Measurements from ENCODE around the gene SPEG.
"Not testable (repeated sequence)": the region's sequence is repeated elsewhere in the genome, so short reads cannot be mapped to it uniquely, and the experiment has no call there.

SPEG gene

GRCh38 chr2:219405451-219405850 is 29.2 kb upstream of the SPEG start:
- no peak for DNase-seq (ENCODE audit: low spot score)

GRCh38 chr2:219405958-219406860 is 28.4 kb upstream of the SPEG start:
- DNase-seq (ENCODE audit: low spot score): no peak

GRCh38 chr2:219406861-219407230 is 27.8 kb upstream of the SPEG start:
- no peak for DNase-seq (ENCODE audit: low spot score)

- DNase-seq (ENCODE audit: low spot score): not testable (repeated sequence)
These were observed 27.3 kb upstream of the SPEG start for GRCh38 chr2:219407343-219407742.

- DNase-seq (ENCODE audit: low spot score): no peak
These were observed 26.4 kb upstream of the SPEG start for GRCh38 chr2:219408204-219408603.

GRCh38 chr2:219408631-219409030 is 26.0 kb upstream of the SPEG start:
- DNase-seq (ENCODE audit: low spot score): no peak

- no peak for DNase-seq (ENCODE audit: low spot score)
These were observed 25.0 kb upstream of the SPEG start for GRCh38 chr2:219409619-219410018.

- no peak for DNase-seq (ENCODE audit: low spot score)
These were observed 24.3 kb upstream of the SPEG start for GRCh38 chr2:219410390-219410789.

DNA sequence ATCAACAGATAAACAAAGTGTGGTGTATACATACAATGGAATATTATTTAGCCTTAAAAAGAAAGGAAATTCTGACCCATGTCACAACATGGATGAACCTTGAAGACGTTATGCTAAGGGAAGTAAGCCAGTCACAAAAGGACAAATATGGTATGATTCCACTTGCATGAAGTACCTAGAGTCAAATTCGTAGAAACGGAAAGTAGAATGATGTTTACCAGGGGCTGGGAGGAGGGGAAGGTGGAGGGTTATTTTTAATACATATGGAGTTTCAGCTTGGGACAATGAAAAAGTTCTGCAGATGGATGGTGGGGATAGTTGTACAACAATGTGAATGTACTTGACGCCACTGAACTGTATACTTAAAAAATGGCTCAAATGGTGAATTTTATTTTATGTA is 19.8 kb upstream of the SPEG start:
- no peak for DNase-seq (ENCODE audit: low spot score)

- no peak for DNase-seq (ENCODE audit: low spot score)
These were observed 18.9 kb upstream of the SPEG start for GRCh38 chr2:219415580-219416234.

DNA sequence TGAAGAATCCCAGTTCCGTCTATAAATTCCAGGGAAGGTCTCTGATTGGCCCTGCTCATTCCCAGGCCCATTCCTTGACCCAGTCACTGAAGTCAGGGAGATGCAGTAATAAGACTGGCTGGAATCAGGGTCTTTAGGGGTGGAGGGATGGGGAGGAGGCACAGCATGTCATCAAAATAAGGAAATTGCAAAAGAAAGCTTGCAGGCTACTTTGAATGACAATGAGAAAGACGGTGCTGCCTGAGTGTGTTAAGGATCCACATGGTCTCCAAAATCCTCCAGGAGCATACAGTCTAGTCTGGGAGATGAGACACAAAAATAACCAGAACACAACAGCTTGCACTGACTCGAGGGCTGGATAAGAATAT is 18.4 kb upstream of the SPEG start:
- no peak for DNase-seq (ENCODE audit: low spot score)

DNA sequence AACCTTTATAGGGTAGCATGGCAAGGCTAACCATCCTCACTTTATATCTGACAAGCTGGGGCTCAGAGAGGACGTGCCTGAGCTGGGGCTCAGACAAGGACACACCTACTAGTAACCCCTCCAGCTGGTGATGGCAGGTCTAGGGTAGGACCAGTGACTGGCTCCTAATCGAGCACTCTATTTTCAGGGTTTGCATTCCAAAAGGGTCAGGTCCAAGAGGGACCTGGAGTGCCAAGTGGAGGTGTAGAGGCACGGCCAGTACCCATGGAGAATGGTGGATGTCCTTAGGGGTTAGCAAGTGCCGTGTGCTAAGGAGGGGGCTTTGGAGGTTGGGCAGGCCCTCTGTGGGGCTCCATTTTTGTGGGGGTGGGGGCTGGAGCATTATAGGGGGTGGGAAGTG is 17.7 kb upstream of the SPEG start:
- no peak for DNase-seq (ENCODE audit: low spot score)

DNA sequence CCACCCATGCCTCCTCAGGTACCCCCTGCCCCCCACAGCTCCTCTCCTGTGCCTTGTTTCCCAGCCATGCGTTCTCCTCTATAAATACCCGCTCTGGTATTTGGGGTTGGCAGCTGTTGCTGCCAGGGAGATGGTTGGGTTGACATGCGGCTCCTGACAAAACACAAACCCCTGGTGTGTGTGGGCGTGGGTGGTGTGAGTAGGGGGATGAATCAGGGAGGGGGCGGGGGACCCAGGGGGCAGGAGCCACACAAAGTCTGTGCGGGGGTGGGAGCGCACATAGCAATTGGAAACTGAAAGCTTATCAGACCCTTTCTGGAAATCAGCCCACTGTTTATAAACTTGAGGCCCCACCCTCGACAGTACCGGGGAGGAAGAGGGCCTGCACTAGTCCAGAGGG is 17.3 kb upstream of the SPEG start:
- no peak for DNase-seq (ENCODE audit: low spot score)

DNA sequence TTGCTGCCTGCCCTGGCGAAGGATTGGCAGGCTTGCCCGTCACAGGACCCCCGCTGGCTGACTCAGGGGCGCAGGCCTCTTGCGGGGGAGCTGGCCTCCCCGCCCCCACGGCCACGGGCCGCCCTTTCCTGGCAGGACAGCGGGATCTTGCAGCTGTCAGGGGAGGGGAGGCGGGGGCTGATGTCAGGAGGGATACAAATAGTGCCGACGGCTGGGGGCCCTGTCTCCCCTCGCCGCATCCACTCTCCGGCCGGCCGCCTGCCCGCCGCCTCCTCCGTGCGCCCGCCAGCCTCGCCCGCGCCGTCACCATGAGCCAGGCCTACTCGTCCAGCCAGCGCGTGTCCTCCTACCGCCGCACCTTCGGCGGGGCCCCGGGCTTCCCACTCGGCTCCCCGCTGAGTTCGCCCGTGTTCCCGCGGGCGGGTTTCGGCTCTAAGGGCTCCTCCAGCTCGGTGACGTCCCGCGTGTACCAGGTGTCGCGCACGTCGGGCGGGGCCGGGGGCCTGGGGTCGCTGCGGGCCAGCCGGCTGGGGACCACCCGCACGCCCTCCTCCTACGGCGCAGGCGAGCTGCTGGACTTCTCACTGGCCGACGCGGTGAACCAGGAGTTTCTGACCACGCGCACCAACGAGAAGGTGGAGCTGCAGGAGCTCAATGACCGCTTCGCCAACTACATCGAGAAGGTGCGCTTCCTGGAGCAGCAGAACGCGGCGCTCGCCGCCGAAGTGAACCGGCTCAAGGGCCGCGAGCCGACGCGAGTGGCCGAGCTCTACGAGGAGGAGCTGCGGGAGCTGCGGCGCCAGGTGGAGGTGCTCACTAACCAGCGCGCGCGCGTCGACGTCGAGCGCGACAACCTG is 16.3 kb upstream of the SPEG start, which contains the start of gene DES:
DES (plus strand) TSS at position 223 of the 857 bp plus-strand sequence; CDS start at position 309, 86 bp downstream.
- DNase-seq (ENCODE audit: low spot score): no peak

DNA sequence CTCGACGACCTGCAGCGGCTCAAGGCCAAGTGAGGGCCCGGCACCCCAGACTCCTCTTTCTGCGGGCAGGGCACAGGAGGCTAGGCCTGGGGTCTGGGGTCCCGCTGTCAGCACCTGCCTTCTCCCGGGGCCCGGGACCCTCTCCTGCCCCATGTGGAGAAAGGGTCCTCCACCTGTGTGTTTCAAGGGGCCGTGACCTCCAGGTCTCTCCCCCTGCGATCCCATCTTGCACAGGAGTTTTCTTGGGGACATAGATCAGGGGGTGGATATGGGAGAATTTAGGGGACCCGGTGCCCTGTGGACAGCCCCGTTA is 15.7 kb upstream of the SPEG start:
- no peak for DNase-seq (ENCODE audit: low spot score)

DNA sequence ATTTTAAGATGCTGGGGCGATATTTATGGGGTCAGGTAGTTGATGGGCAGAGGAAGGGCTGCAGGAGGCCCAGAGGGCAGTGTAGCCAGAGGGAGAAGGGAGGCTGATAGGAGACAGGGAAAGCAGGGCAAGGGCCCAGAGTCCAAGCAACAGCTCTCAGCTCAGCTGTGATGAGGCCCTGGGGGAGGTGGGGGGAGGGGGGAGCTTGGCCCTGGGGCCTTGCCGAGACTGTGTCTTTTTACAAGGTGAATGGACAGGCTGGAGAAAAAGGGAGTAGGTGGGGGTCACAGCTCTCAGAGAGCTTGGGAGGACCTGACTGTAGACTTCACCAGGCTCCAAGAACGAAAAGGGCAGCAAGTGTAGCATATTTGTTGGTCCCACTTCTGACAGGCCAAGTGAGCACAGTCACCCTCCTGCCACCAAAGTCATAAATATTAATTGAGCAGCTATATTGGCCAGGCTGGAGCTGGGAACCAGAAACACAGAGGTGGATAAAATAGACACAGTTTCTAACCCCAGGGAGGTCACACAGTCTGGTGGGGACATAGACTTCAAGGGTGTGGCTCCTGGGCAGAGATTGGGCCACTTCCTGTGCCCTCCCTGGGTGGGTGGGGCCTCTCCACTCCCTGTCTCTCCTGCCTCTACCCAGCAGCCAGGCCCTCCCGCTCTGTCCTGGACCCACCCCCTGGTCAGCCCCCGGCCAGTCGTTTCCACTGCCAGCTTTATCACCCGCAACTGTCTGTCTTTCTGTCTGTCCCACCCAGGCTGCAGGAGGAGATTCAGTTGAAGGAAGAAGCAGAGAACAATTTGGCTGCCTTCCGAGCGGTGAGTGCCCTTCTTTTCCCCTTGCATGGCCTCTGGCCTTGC is 15.1 kb upstream of the SPEG start:
- no peak for DNase-seq (ENCODE audit: low spot score)

- no peak for DNase-seq (ENCODE audit: low spot score)
These were observed 14.0 kb upstream of the SPEG start for GRCh38 chr2:219420687-219421086.

DNA sequence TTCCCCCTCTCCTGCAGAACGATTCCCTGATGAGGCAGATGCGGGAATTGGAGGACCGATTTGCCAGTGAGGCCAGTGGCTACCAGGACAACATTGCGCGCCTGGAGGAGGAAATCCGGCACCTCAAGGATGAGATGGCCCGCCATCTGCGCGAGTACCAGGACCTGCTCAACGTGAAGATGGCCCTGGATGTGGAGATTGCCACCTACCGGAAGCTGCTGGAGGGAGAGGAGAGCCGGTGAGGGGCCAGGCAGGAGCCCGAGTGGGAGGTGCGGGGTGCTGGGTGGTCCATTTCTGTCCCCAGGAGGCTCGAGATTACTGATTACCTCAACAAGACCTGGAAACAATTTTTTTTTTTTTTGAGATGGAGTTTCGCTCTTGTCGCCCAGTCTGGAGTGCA is 13.3 kb upstream of the SPEG start:
- no peak for DNase-seq (ENCODE audit: low spot score)

DNA sequence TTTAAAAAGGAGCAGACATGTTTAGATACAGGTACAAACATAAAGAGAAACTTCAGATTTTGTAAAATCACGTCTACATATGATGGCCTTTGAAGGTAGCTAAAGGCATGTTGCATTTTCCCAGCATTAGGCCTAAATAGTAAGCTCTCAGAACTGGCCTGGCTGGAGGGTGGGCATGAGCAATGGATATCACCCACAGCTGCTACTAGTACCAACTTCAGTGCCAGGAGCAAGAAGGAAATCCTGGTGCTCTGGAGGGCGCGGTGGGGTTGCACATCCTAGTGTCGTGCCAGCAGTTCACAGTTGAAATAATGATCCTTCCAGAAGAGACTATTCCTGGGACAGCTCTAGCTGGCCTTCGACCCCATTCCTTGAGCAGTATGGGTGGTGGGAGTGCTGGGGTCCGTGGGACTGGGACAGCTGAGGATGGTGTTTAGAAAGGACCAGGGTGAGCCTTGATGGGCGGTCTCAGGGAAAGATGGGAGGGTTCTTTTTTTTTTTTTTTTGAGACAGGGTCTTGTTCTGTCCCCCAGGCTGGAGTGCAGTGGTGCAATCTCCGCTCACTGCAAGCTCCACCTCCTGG is 11.6 kb upstream of the SPEG start:
- no peak for DNase-seq (ENCODE audit: low spot score)

DNA sequence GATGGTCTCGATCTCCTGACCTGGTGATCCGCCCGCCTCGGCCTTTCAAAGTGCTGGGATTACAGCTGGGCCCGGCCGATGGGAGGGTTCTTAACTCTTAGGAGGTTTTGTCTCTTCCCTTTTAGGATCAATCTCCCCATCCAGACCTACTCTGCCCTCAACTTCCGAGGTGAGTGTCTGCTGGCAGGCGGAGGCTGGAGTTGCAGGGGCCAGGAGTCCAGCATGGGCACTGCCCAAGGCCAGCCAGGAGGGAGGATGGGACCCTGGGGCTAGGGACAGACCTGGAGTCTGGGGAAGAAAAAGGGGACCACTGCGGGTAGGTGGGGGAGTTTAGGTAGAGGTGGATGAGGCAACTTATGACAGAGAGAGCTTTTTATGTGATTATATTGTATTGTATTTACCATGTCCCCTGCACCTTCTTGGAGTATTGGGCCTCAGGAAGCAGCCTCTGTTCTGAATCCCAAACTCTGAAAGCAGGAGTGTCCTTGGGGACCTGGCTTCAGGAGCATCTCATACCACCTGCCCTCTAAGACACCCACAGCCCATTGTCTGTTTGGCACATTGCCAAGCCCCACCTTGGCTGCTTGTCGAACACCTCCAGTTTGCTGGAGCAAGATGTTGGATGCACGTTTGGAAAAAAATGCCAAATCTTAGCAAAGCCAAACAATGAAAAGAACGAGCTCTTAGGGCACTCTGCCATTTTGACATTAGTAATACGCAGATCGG is 10.8 kb upstream of the SPEG start:
- DNase-seq (ENCODE audit: low spot score): no peak

All from pons (tissue), 1 donor.